ENCODE measurements around the gene PDLIM7.

Gene PDLIM7

DNA sequence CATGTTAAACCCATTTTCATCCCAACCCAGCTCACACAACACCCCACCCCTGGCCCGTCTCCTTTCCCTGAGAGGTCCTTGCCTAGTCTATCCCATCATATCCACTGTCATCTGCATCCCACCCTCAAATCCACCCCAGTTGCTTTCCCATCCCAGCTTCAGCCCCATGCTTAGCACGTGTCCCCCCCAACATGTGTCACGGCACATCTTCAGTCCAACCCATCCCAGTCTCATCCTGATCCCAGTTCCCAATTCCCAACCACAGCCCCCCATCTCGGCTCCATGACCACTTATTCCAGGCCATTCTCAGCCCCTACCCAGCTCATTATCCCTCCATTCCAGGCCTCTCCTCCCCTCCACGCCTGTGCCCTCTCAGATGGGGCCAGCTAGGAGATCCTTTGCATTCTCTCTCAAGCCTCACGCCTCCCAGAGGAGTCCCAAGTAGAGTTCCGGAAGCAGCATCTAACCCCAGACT is 23.4 kb downstream of the PDLIM7 start:
- no peak for DNase-seq (ENCODE audit: low read depth in 3 of 3)

DNA sequence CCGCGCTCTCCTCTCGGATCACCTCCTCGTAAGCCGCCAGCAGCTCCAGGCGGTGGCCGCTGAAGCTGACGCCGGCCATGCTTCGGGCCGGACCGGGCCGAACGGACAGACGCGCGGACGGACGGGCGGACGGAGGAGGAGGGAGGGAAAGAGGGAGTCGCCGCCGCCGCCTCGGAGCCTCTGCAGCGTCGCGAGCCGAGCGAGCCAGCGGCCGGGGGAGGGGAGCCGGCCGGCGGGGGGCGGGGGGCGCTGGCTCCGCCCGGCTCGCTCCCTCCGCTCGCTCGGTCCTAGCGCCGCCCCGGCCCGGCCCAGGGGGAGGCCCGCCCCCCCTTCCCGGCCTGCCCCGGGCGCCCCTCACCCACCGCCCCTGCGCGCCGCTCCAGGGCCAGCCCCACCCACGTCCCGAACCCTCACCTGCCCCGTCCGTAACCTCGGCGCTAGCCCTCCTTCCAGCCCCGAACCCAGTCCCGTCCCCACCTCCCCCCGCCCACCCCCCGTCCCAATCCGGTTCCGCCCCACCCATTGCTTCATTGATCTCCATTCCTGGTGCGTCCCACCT is 23.9 kb downstream of the PDLIM7 start, which contains the start of gene DBN1:
TSS of gene DBN1 (minus strand) at position 192 of the 559 bp plus-strand sequence. CDS start at position 79, 113 bp downstream.
- no peak for DNase-seq (ENCODE audit: low read depth in 3 of 3)

DNA sequence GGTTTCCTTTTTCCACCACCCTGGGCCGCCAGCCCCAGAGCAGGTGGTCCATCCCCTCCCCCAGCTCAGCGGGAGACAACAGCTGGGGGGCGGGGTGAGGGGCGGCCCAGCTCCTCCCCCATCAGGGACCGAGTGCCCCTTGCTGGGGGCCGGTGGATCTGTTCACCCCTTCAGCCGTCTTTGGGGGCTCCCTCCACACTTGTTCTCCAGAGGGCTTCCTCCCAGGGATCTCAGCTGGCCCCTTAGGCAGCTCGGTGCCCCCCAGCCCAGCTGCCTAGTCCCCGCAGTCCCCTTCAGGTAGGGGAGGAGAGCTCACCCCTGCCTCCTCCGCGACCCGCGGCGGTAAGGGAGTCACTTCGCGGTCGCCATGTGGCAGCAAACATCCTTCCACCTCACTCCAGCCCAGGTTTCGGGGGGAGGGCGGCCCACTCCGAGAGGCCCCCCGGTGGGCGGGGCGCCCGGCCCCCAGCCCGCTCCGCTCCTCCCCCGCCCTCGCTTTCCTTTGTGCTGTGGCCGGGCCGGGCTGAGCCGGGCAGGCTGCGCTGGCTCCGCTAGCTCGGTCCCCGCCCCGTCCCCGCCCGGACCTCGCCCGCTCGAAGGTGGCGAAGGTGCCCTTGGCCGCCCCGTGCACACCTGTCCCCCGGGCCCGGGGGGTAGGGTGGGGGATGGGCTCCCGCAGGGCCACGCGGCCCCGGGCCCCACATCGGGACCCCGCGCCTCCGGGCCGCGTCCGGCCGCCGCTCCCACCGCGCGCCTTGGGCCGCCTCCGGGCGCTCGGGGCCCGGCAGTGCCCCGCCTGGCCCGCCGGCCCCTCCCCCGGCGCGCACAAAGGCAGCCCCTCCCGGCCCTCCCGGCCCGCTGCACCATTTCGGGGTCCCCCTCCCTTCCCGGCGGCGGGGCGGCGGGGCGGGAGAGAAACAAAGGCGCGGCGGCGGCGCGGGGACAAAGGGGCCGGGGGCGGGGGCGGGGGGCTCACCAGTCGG is 24.7 kb downstream of the PDLIM7 start:
- DNase-seq (ENCODE audit: low read depth in 3 of 3): peak in 1 of 3 donors; percentile 56

DNA sequence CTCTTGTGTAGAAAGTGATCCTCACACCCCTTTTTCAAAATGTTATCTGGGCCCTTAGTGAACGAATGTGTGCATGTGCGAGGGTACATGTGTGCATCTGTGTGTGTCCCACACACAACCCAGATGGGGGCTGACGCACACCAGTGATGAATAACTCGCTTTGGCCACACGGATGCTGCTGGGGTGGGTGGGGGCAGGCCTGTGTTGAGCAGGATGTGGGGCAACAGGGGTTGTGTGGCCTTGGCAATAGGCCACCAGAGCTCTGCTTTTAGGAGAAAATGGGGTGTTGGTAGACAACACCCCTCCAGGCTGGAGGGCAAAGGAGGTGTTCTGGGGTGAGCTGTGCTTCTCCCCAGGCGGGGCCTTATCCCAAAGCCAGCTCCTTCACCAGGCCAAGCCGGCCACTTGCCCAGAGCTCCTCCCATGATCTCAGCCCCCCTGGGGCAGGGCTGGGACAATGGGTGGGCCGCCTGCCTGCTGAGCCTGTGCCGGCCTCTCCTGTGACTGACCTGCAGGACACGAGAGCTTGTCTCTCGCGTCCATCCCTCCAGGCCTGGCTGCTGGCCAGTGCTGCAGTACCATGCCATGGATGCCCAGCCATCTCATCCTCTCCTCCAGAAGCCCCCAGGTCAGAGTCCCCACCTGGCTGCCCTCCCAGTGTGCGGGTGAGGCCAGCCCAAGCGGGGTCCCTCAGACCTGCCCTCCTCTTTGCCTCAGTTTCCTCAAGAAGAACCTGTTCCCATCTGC is 25.6 kb downstream of the PDLIM7 start:
- no peak for DNase-seq (ENCODE audit: low read depth in 3 of 3)

DNA sequence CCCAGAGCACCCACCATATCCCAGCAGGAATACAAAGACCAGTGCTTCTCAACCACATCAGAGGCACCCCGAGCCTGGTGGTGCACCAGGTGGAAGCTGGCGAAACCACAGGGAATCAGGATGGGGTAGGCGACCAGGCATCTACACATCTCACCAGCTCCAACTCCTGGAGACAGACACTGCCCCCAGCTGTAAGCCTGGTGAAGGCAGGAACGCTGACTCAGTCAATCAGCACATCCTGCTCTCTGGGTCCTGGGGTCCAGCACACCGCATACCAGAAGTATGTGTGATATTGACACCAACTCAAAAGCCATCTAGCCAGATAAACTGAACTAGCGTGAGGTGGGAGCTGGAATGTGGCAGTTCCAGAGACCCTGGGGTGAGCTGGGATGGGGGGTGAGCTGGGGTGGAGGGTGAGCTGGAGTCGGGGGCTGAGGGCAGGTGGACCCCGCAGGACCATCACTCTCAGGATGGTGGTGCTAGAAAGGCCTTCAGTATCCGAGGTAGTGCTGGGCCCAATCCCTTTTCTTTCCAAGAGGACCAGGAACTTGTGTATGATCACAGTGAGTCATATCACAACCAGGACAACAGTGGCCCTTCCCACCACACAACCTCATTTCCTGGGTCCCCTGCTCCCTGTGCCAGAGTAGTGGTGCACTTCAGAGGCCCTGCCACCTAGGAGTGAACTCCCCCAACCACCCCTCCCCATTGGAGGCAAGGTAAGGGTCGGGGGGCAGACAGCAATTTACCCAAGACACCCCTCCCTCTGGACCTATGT is 26.5 kb downstream of the PDLIM7 start:
- DNase-seq (ENCODE audit: low read depth in 3 of 3): no peak

DNA sequence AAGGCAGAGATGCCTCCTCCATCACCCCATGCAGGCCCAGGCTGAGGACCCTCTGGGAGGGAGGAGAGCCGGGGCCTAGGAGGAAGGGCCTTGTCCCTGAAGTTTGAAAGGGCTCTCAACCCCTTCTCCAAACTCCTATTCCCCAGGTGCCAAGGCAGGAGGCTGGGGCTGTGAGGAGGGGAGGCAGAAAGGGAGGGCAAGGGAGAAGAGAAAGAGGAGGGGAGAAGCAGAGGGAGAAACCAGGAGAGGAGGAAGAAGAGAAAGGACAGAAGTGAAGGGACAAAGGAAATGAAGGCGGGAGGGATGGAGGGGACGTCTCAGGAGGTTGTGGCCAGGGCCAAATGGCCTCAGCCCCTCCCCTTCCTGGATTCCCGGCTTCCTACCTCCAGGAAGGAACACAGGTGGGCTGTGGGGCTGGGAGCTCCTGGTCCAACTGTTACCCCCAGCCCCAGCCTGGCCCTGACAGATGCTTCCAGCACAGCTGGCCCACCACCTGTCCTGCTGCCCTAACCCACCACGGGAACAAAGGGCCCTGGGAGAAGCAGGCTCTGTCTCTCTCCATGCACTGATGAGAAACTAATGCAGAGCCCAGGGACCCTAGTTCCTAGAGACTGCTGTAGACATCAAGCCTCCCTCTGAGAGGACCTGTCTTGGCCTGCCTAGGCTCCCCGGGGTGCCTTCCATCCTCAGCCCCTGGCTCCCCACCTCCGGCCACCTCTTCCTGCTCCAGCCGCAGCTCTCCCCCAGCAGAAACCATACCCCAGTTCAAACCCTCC is 27.5 kb downstream of the PDLIM7 start:
- DNase-seq (ENCODE audit: low read depth in 3 of 3): no peak

DNA sequence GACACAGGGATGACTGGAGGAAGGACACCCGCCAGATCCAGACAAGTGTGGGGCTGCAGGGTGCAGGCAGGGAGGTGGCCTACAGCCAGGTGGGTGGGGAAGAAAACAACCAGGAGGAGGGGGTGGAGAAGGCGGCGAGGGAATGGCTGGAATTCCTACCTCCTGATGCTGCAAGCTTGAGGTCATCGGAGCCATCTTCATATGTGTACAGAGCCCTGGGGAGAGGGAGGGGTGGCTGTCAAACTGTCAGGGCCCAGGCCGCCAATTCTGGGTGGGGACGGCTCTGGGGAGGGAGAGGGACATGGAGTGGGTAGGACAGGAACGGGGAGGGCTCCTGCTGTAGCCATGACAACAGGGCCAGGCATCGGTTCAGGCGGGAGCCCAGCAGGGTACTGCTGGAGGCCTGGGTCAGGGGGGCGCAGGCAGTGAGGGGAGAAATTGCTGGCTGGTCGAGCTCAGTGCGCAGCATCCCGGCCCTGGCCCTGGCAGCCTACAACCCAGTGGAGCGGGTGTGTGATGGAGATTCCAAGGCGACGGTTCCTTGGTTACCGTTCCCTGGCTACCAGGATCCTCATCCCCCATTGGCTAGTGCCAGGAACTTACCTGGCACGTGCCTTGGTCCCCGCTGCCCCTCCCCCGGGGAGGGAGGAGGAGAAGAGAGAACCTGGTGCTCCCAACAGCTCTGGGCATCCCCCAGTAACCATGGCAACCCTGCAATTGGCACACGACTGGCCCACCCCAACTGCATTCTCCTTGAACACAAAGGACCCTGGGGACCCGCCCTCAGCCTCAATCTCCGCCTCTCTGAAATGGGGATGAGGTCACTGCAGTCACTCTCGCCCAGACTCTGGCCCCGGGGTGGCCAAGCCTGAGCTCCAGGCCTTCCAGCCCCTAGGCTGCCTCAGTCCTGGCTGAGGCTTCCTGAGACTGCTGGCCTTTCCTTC is 28.4 kb downstream of the PDLIM7 start:
- DNase-seq (ENCODE audit: low read depth in 3 of 3): no peak

DNA sequence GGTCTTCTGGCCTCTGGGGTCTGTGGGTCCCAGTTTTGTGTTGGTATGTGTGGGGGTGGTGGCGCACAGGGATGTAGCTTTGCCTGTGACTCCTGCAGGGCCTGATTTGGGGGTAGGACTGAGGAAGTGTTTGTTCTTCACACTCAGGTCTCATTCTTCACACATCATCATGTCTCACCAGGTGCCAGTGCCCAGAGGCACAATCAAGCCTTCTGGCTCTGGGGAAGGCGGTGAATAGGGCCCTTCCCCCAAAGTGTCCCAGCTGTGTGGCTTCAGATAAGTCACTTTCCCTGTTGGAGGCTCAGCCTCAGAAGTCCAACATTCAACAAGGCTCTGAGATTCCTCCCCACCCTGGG is 29.1 kb downstream of the PDLIM7 start:
- DNase-seq (ENCODE audit: low read depth in 3 of 3): no peak

DNA sequence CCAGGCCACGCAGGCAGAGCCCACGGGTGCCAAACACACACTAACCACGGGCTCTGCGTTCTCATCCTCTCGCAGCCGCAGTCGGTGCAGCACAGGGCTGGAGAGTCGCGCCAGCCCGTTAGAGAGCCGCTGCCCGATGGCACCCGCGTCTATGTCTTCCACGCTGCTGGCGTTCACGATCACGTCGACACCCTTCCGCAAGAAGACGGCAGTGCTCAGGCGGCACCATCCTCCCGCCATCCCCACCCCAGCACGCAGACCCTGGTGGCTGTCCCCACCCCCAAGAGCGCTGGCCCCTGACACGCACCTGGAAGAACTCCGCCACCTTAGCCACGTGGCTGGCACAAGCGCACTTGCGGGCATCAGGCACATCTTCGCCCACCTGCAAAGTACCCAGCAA is 30.0 kb downstream of the PDLIM7 start:
- DNase-seq (ENCODE audit: low read depth in 3 of 3): no peak

DNA sequence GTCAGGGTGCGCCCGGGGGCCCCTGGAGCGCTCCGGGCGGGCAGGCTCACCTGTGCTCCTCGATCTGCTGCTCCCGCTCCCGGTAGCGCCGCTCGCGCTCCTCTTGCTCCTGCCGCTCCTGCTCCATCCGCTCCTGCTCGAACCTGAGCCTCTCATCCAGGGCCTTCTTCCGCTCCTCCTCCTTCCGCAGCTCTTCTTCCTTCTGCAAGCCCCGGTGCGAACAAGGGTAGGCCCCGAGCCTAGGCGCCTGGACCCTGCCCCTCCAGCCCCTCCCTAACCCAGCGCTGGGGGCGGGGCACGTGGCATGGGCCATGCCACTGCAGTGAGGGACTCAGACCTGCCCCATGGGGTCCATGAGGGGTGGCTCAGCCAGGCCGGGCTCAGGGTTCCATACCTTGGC is 30.5 kb downstream of the PDLIM7 start:
- no peak for DNase-seq (ENCODE audit: low read depth in 3 of 3)

DNA sequence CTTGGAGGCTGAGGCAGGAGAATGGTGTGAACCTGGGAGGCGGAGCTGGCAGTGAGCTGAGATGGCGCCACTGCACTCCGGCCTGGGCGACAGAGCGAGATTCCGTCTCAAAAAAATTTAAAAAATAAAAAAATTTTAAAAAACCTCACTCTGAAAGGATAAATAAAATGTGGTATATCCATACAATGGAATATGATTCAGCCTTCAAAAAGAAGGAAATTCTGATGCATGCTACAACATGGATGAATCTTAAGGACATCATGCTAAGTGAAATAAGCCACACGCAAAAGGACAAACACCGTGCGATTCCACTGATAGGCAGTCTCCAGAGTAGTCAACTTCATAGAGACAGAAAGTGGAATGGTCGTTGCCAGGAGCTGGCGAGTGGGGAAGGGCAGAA is 32.4 kb downstream of the PDLIM7 start:
- no peak for DNase-seq (ENCODE audit: low read depth in 3 of 3)

DNA sequence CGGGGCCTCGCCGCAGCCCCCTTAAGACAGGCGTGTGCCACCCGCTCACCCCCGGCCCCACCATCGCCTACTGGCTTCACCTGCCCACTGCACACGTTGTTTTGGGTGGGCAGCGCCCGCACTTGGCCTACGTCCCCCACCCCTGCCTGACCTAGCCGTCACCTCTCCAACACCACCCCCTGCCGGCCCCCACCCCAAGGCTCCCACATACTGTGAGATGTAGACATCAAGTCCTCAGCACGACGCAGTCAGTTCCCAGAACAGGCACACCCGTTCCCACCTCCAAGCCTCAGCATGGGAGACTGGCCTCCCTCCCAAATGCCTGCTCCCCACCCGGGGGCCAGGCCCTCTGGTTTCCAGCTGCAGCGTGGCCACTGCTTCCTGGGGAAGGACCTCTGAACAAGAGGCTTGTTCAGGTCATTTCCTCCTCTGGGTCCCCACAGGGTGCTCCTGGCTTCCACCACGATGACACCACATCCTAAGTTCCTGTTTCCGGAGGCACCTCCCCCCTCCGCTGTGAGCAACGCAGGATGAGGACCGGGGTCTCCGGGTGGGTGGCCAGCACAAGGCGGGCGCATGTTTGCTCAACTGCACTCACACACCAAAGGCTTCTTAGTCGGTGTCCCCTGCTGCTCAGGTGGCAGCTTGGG is 35.3 kb downstream of the PDLIM7 start:
- DNase-seq (ENCODE audit: low read depth in 3 of 3): no peak

DNA sequence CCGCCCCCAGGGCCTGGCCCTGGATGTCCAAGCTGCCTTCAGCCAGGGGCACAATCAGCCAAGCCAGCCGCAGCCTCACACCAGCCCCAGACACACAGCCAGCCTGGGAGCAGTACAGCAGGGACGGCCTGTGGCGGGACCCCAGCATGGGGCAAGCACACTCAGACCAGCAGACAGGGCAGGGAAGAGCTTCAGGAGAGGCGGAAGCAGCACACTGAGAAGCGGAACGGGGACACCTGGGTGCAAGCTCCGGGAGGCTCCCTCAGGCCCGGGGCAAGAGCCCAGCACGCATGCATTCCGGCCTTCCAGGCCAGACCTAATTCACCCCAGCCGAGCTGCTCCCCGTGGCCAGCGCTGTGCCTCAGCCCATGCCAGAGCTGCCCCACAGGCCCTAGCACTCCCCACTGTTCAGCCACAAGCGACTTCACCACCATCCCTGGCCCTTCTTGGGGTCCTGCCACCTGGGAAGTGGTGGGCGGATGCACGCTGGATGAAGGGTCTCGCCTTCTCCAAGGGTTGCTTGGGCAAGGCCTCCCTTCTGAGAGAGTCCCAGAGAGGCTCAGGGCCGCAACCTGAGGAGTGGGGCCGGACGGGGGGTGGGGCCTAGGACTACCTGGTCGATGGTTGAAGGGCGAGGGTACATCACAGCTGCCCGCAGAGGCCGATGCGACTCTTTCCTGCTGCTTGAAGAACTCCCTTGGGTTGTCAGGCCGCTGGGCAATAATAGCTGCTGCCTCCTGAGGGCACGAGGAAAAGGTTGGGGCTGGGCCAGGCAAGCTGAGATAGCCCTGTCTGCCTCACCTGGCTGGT is 37.4 kb downstream of the PDLIM7 start:
- DNase-seq (ENCODE audit: low read depth in 3 of 3): no peak

DNA sequence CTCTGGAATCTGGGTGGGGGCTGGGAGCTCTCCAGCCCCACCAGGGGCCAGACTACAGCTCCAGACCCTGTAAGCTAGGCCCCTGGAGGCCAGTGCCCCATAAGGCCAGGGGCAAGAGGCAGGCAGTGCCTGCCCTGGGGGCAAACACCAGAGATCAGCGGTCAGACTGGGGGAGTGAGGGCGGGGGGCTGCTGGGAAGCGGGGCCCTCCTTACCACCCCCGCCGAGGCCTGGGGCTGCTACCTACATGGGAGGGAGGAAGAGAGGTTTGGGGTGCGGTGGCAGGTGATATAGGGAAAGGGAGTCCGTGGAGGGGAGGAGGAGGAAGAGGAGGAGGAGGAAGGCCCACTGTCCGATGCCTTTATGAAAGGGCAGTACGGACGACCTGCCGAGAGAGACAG is 38.0 kb downstream of the PDLIM7 start:
- DNase-seq (ENCODE audit: low read depth in 3 of 3): no peak

DNA sequence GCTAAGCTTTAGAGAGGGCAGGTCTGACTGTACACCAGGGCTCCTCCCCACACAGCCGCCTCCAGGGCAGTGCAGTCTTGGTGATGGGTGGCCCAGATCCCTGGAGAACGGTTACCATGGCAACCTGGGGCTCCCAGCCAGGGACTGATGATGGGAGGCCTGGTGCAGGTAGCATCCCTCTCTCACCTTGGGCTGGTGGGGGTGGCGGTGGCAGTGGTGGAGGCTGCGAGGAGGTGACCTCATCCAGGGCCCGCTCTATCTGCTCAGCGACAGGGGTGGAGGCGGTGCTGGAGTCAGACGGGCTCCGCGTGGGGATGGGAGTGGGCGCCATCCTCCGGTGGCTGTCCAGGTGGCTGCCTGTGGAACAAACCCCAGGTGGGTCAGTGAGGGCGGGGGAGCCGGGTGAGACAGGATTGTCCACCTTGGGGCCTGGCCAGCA is 38.5 kb downstream of the PDLIM7 start:
- no peak for DNase-seq (ENCODE audit: low read depth in 3 of 3)

DNA sequence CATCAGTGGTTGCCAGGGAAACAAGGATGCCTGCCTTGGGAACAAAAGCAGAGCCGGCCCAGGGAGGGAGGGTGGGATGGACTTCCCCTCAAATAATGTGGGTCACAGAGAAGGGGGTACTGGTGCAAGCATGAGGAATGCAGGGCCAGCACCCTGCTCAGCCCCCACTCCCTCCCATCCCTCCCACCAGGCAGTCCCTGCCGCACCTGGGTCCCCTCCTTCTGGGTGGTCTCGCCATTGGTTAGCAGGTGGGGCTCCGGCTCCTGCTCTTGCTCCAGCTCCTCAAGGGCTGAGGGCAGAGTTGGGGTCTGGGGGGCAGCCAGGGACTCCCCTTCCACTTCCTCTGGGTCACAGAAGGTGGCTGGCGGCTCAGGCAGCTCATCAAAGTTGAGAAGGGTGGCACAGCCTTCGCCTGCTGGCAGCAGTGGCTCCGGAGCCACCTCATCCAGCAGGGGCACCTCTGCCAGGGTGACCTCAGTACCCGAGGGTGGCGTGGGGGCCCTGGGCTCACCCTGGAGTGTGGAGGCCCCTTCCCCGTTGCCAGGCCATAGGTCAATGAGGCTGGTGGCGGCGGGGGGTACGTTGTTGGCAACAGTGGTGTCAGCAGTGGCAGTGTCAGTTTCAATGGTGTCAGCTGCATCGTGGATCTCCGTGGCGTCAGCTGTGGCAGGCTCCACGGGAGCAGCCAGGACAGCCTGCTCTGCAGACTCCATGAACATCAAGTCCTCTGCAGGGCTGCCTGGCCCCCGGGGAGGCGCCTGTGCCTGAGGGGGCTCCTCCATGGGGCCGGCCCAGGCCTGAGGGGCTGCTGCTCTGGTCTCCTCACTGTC is 39.3 kb downstream of the PDLIM7 start:
- DNase-seq (ENCODE audit: low read depth in 3 of 3): no peak
